GM12891 (cell line): ENCODE data around the gene NPAS4.

Experiments
- POLR2A ChIP-seq: IDR thresholded peaks from 2 replicates; pipeline ENCODE4 v1.6.1; 2011; ENCODE audit warnings: low read depth, low read length, control low read depth
- POU2F2 ChIP-seq: IDR thresholded peaks from 2 replicates; pipeline ENCODE4 v1.6.1; 2011; ENCODE audit warnings: low read depth, mild to moderate bottlenecking, control low read depth, low read length, moderate library complexity
- TAF1 ChIP-seq: IDR thresholded peaks from 2 replicates; pipeline ENCODE4 v1.6.1; 2011; ENCODE audit warnings: low read depth, low read length, control low read depth

- TF ChIP-seq POLR2A (no peak), POU2F2 (no peak), TAF1 (no peak)
Measured at GRCh38 chr11:66462911-66463310, 42.1 kb downstream of the NPAS4 start.
